Putamen (tissue), 1 donor: Measurements from ENCODE around the gene EPC2.
A peak's percentile ranks its signal among the peaks of the same experiment; 100 is the strongest.
"Not testable (repeated sequence)": the region's sequence is repeated elsewhere in the genome, so short reads cannot be mapped to it uniquely, and the experiment has no call there.

Source experiments
- DNase-seq: peaks from one replicate; pipeline ENCODE4 v3.0.0-alpha.2; 2016; ENCODE audit warnings: low spot score

EPC2 gene

GRCh38 chr2:148642112-148642744 is 2.3 kb upstream of the EPC2 start:
- DNase-seq: no peak

DNA sequence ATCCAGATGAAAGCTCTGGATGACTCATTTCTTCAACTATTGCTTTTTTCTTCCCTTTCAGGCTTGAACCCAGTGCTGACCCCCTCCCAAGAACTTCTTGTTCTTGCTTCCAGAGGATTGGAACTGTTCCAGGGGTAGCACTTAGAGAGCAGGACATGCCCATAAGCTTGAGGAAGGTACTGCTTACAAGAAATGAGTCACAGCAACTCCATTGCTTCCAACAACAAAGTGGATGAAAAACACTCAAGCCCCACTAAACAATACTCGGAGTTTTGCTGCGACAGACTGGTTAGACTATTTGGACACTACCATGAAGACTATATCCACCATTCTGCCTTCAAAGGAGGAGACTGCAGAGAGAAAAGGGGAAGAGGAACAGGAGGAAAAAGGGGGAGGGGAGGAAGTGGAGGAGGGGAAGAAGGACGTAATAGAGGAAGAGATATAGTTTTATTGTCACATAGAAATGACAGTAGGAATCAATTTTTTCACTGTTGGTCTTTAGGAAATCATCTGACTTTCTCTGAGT is 1.6 kb upstream of the EPC2 start:
- no peak for DNase-seq

DNA sequence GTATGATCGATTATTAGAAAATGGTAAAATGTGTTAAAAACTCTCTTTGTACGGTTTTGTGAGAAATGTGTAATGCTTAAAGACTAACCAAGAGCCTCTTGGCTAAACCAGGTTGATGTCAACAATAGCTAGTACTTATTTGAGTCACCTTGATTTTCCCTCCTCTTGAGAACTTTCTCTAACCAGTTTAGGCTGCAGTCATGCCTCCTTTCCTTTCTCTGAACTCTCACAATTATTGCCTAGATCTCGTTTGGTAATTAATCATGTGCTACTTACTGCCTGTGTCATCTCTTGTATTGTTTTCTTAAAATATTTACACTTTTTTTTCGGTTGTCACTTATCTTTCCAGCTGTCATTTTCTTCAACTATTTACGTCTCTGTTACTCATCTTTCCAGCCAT is 1.1 kb upstream of the EPC2 start:
- DNase-seq: no peak

- peak; percentile 96 for DNase-seq
Measured at GRCh38 chr2:148644883-148645538, 460 bp downstream of the EPC2 start.

DNA sequence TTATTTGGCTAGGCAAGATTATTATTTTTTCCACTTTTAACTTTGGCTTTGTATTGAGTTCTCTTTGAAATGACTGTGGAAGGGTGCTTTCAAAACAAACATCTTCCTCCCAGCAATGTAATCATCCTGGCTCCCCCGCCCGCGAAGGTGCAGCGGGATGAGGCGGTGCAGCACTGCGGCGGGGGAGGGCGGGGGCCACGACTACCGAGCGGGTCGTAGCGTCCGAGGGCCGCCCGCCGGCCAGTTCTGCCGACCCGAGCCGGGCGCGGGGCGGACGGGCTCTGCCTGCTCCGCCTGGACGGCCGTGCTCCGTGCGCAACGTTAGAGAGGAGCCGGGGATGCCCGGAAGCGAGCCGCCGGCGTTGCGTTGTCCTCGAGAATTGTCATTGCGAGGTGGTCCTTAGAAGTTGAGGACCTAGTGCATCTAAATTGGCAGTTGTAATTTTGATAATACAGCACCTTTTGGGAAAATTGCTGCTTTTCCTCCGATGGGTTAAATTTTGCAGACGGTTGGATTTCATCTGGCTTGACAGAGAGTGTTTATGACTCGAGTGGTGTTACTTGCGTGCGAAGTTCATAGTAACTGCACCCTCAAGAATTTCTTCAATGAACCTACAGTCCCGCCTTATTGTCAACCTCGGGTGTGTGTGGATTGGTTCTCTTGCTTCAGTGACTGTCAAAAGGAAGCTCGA is 1.1 kb downstream of the EPC2 start:
- peak; percentile 79 for DNase-seq

DNA sequence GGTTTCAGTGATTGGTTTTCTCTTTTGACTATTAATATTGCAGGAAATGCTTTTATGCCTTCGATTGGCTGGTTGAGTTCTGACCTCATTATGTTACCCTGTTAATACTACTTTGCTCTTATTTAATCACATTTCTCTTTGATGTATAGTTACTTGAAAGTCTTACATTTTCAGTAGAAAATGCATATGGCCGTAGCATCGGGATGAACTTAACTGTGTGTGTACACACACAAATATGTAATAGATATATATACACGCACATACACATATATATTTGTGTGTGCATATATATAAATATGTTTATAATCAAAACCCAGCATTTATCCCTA is 1.6 kb downstream of the EPC2 start:
- DNase-seq: no peak

- DNase-seq: not testable (repeated sequence)
Measured at GRCh38 chr2:148647711-148648110, 3.2 kb downstream of the EPC2 start.

DNA sequence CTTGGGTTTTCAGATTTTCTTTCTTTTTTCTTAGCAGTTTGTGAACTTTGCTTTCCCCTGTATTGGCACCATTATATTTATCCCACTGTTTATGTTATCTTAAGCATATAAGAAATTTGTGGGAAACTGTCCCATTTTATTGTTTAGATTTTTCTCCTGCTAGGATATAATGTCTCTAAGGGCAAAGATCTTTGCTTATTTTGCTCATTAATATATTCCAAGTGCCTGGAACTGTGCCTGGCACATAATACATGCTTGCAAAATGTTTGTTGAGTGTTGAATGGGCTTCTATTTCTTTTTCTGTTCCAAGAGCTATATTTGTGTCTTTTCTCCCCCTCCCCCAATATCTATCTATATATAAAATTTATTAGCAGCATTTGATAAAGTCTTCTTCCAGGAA is 5.4 kb downstream of the EPC2 start:
- no peak for DNase-seq

DNA sequence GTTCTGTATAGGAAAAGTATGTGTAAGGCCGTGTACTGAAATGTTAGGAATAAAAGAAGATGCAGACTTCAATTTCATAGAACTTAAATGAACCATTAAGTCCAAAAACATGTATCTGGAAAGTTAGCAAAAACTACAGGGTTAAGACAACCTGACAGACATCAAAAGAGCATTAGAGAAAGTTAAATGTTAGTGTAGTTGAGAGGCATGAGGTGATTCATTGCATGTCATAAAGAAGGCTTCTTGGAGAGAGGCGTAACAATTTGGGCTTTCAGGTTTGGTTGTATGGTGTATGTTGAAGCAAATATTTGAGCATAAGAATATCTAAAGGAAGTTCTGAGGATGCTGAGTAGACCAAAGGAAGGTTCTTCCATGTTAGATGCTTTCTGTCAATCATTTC is 6.3 kb downstream of the EPC2 start:
- DNase-seq: no peak

GRCh38 chr2:148651972-148652371 is 7.4 kb downstream of the EPC2 start:
- no peak for DNase-seq

GRCh38 chr2:148653437-148653836 is 8.9 kb downstream of the EPC2 start:
- no peak for DNase-seq

GRCh38 chr2:148654435-148654834 is 9.9 kb downstream of the EPC2 start:
- no peak for DNase-seq

DNA sequence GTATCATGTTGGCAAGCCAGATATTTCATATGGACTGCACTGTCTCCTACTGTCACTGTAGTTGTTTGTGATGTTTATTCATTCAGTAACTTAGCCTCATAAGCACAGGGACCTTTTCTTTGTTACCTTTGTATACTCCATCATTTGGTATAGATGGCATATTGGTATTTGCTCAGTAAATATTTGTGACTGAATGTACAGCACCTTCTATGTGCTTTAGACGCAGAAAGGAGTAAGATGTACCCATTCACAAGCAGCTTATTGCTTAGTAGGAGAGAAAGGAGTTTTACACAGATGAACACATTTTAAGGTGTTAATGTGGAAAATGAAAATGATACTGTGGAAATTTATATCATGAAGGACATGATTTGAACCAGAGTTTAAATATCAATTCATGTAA is 12.0 kb downstream of the EPC2 start:
- no peak for DNase-seq

- no peak for DNase-seq
Measured at GRCh38 chr2:148658807-148659722, 14.5 kb downstream of the EPC2 start.

DNA sequence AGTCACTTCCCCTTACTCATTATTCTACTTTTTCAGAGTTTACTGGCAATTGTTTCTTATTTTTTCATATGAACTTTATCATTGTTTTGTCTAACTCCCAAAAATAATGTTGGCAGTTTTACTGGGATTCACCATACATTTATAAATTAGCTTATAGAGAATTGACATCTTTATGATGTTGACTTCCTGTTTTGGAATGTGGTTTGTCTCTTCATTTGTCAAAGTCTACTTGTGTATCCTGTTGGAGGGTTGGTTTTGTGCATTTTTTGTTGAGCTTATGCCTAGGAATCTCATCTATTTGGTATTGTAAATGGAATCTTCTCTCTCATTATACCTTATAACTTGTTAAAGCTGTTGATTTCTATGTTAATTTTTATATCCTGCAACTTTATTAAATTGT is 16.4 kb downstream of the EPC2 start:
- DNase-seq: no peak

DNA sequence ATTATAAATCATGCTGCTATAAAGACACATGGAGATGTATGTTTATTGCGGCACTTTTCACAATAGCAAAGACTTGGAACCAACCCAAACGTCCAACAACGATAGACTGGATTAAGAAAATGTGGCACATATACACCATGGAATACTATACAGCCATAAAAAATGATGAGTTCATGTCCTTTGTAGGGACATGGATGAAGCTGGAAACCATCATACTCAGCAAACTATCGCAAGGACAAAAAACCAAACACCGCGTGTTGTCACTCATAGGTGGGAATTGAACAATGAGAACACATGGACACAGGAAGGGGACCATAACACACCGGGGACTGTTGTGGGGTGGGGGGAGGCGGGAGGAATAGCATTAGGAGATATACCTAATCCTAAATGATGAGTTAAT is 17.8 kb downstream of the EPC2 start:
- not testable (repeated sequence) for DNase-seq

- no peak for DNase-seq
Measured at GRCh38 chr2:148664229-148664628, 19.7 kb downstream of the EPC2 start.

GRCh38 chr2:148666555-148666954 is 22.0 kb downstream of the EPC2 start:
- no peak for DNase-seq

DNA sequence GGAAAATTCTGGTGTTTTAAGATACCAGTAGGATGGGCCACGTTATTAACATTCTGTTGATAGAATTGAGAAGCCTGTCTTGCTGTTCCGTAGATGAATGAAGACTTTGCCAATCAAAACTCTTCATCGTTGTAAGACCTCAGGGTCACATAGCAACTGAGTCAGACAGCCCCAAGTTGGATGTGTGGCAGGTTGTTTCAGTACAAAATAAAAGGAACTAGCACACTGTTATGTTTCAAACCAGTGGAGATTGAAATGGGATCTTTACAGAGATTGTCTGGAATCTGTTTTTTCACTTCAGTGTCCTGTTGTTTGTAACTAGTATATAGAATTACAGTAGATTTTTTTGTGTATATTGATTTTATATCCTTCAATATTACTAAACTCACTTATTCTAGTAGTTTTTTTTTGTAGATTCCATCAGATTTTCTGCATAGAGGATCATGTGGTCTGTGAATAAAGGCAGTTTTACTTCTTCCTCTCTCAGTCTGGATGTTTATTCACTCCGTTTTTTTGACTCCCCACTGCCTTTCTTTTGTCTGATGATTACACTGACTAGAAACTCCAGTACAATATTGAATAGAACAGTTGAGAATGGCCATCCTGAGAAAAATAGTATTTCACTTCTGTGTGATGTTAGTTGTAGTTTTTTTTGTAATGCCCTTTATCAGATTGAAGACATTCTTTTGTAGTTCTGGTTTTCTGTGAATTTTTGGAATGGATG is 22.7 kb downstream of the EPC2 start:
- DNase-seq: no peak

GRCh38 chr2:148670773-148671172 is 26.2 kb downstream of the EPC2 start:
- no peak for DNase-seq
